ENCODE results near the gene CLBA1.

DNA sequence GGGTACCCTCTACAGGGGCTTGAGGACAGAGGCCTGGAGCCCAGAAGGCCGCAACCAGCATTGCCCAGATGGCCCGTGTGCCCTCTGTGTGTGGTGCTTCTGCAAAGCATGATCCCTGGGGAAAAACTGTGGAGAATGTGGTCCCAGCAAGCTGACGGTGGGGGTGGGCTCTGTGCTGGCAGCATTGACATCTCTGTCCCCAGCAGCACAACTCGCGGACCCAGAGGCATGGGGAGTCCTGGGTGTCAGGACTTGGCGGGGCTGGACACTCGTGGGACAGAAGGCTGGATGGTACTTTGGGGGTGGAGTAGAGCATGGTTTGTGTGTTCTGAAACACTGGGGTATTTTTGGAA, 4.3 kb downstream of the CLBA1 start:
- TF ChIP-seq, protein P1, sequence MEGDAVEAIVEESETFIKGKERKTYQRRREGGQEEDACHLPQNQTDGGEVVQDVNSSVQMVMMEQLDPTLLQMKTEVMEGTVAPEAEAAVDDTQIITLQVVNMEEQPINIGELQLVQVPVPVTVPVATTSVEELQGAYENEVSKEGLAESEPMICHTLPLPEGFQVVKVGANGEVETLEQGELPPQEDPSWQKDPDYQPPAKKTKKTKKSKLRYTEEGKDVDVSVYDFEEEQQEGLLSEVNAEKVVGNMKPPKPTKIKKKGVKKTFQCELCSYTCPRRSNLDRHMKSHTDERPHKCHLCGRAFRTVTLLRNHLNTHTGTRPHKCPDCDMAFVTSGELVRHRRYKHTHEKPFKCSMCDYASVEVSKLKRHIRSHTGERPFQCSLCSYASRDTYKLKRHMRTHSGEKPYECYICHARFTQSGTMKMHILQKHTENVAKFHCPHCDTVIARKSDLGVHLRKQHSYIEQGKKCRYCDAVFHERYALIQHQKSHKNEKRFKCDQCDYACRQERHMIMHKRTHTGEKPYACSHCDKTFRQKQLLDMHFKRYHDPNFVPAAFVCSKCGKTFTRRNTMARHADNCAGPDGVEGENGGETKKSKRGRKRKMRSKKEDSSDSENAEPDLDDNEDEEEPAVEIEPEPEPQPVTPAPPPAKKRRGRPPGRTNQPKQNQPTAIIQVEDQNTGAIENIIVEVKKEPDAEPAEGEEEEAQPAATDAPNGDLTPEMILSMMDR (conservative IDR thresholded peaks at IDR 0.05; ENCODE audit: low read length): no peak
- no peak for TF ChIP-seq EZH2phosphoT487 (IDR thresholded peaks at IDR 0.05; ENCODE audit: borderline replicate concordance)

Measured in Loucy (cell line).